Measurements from ENCODE around the gene MRPS18B. TPM values are rescaled to one million over a fixed set of nuclear protein-coding genes. Genes with fewer than 3 reads are reported as not detected.

The MRPS18B gene
- polyA plus RNA-seq, 1 of the 3 experiments (the other 2 are of a cell fraction), result 45.2 TPM

- no peaks in the 10 kb centered on the region for H4K20me1 ChIP-seq (ENCODE audit: insufficient read depth)
- H2AFZ ChIP-seq (ENCODE audit: low read depth), result no peak overlapping the region
- no peaks in the 10 kb centered on the region for H3K79me2 ChIP-seq (ENCODE audit: insufficient read depth)
- ChIA-PET CTCF (interaction anchor here (2.0 kb wide), 1 partner anchor 23 kb away, joined by 7 read pairs; no protein-coding TSS in a partner anchor), POLR2A (interaction anchor here (1.2 kb wide), 1 partner anchor 25 kb away, joined by 3 read pairs; no protein-coding TSS in a partner anchor)
- no peak overlapping the region for H3K4me3 ChIP-seq (ENCODE audit: low read depth in 2 of 2, low read length in 1 of 2)
- no peaks in the 10 kb centered on the region for H3K4me1 ChIP-seq (ENCODE audit: control insufficient read depth in 1 of 2, insufficient read depth in 2 of 2, low read depth in 1 of 2, low read length in 1 of 2)
- H3K9me2 ChIP-seq, result no peaks in the 10 kb centered on the region
- DNase-seq, result no peak
- TF ChIP-seq NRF1 (IDR thresholded peaks at IDR 0.05; ENCODE audit: low read depth, low read length), result no peak
- no peak for TF ChIP-seq USF2 (IDR thresholded peaks at IDR 0.05; ENCODE audit: borderline replicate concordance, low read depth, low read length)
- no peak for TF ChIP-seq SMC3 (IDR thresholded peaks at IDR 0.05; ENCODE audit: low read depth, low read length)
- no peak for TF ChIP-seq FOXJ3 (CRISPR knock-in tag; IDR thresholded peaks at IDR 0.05)
- no peak for TF ChIP-seq YY1 (IDR thresholded peaks at IDR 0.05; ENCODE audit: low read depth)
- no peak for TF ChIP-seq RCOR1 (IDR thresholded peaks at IDR 0.05; ENCODE audit: low read length)
- no peak for TF ChIP-seq JUND (IDR thresholded peaks at IDR 0.05)
- TF ChIP-seq RFX5 (IDR thresholded peaks at IDR 0.05; ENCODE audit: low read length), result no peak
- no peak for TF ChIP-seq MEF2A (IDR thresholded peaks at IDR 0.05; ENCODE audit: borderline replicate concordance, low read depth)
- no peak for TF ChIP-seq MXI1 (IDR thresholded peaks at IDR 0.05; ENCODE audit: low read depth, low read length)
- no peak for TF ChIP-seq TEAD4 (IDR thresholded peaks at IDR 0.05; ENCODE audit: borderline replicate concordance, insufficient read depth)
- no peak for TF ChIP-seq TAF1 (IDR thresholded peaks at IDR 0.05; ENCODE audit: borderline replicate concordance, low read depth, low read length)
- no peak for TF ChIP-seq RXRA (IDR thresholded peaks at IDR 0.05; ENCODE audit: borderline replicate concordance, low read depth)
- no peak overlapping the region for H3K4me2 ChIP-seq
- WGBS (ENCODE audit: low lambda C conversion rate), result 97% methylated on average over 3 of the region's 3 CpGs
- H3K27ac ChIP-seq (ENCODE audit: low read depth in 2 of 2, low read length in 1 of 2), result no peak overlapping the region
- peaks cover 39 to 59% of the 10 kb centered on the region in 2 experiments for H3K36me3 ChIP-seq (replicated peaks in 1 of 2; ENCODE audit: control insufficient read depth in 1 of 2, insufficient read depth in 2 of 2, low read length in 1 of 2)
- H3F3A ChIP-seq (replicated peaks; ENCODE audit: insufficient read depth), result peaks cover 4% of the 10 kb centered on the region
- no peak overlapping the region for H3K9ac ChIP-seq
- H3K27me3 ChIP-seq (ENCODE audit: insufficient read depth), result no peaks in the 10 kb centered on the region
- H3K9me3 ChIP-seq, result no peaks in the 10 kb centered on the region
Measured at GRCh38 chr6:30655743-30656094, 38.1 kb downstream of the MRPS18B start.

GRCh38 chr6:30656513-30656912 lies 38.9 kb downstream of the MRPS18B start:
- no peak overlapping the region for H2AFZ ChIP-seq (ENCODE audit: low read depth)
- H3K79me2 ChIP-seq (ENCODE audit: insufficient read depth), result no peaks in the 10 kb centered on the region
- no peaks in the 10 kb centered on the region for H3K9me2 ChIP-seq
- no peak overlapping the region for H3K9ac ChIP-seq
- ChIA-PET POLR2A (interaction anchor here (1.2 kb wide), 1 partner anchor 25 kb away, joined by 3 read pairs; no protein-coding TSS in a partner anchor), CTCF (interaction anchor here (1.0 to 1.2 kb wide), 2 partner anchors 22 to 43 kb away, joined by 3 to 4 read pairs; no protein-coding TSS in a partner anchor)
- H3K4me2 ChIP-seq, result no peak overlapping the region
- no peak overlapping the region for H3K27ac ChIP-seq (ENCODE audit: low read depth in 2 of 2, low read length in 1 of 2)
- no peaks in the 10 kb centered on the region for H3K27me3 ChIP-seq (ENCODE audit: insufficient read depth)
- H3F3A ChIP-seq (replicated peaks; ENCODE audit: insufficient read depth), result peaks cover 4% of the 10 kb centered on the region
- TF ChIP-seq POLR2AphosphoS5 (IDR thresholded peaks at IDR 0.05; ENCODE audit: low read depth, low read length) (no peak), TCF12 (IDR thresholded peaks at IDR 0.05) (no peak), NFIC (IDR thresholded peaks at IDR 0.05; ENCODE audit: borderline replicate concordance) (no peak), USF2 (IDR thresholded peaks at IDR 0.05; ENCODE audit: borderline replicate concordance, low read depth, low read length) (no peak), RXRA (IDR thresholded peaks at IDR 0.05; ENCODE audit: borderline replicate concordance, low read depth) (no peak)
- TF ChIP-seq, protein P1, sequence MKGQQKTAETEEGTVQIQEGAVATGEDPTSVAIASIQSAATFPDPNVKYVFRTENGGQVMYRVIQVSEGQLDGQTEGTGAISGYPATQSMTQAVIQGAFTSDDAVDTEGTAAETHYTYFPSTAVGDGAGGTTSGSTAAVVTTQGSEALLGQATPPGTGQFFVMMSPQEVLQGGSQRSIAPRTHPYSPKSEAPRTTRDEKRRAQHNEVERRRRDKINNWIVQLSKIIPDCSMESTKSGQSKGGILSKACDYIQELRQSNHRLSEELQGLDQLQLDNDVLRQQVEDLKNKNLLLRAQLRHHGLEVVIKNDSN (IDR thresholded peaks at IDR 0.05; ENCODE audit: borderline replicate concordance, low read depth), result no peak
- TF ChIP-seq, protein P2, sequence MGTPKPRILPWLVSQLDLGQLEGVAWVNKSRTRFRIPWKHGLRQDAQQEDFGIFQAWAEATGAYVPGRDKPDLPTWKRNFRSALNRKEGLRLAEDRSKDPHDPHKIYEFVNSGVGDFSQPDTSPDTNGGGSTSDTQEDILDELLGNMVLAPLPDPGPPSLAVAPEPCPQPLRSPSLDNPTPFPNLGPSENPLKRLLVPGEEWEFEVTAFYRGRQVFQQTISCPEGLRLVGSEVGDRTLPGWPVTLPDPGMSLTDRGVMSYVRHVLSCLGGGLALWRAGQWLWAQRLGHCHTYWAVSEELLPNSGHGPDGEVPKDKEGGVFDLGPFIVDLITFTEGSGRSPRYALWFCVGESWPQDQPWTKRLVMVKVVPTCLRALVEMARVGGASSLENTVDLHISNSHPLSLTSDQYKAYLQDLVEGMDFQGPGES (IDR thresholded peaks at IDR 0.05; ENCODE audit: low read depth, low read length), result no peak
- no peak for DNase-seq
- H3K36me3 ChIP-seq (replicated peaks in 1 of 2; ENCODE audit: control insufficient read depth in 1 of 2, insufficient read depth in 2 of 2, low read length in 1 of 2), result peaks cover 37 to 62% of the 10 kb centered on the region in 2 experiments
- H4K20me1 ChIP-seq (ENCODE audit: insufficient read depth), result no peaks in the 10 kb centered on the region
- WGBS (ENCODE audit: low lambda C conversion rate), result 78% methylated on average over 6 of the region's 7 CpGs
- H3K4me3 ChIP-seq (ENCODE audit: low read depth in 2 of 2, low read length in 1 of 2), result no peak overlapping the region
- no peaks in the 10 kb centered on the region for H3K9me3 ChIP-seq
- no peaks in the 10 kb centered on the region for H3K4me1 ChIP-seq (ENCODE audit: control insufficient read depth in 1 of 2, insufficient read depth in 2 of 2, low read depth in 1 of 2, low read length in 1 of 2)

Data from SK-N-SH (cell line).